GM18951 (cell line): ENCODE data around the gene PLXNC1.

ENCODE experiments used
- POLR2A ChIP-seq: IDR thresholded peaks from 4 replicates; pipeline ENCODE4 v1.6.1; 2011; ENCODE audit warnings: mild to moderate bottlenecking; ENCODE audit not compliant: insufficient read length, insufficient read depth; ENCODE audit errors: extremely low read depth
- in situ Hi-C: fragments of 300-500 bp; cut with MboI; formaldehyde crosslinking; loops from one replicate; pipeline ENCODE4 v1.12.0; 2022; ENCODE audit warnings: low sequenced_read_pairs, mixed read lengths, inconsistent platforms; ENCODE audit not compliant: unreplicated experiment

Gene PLXNC1

DNA sequence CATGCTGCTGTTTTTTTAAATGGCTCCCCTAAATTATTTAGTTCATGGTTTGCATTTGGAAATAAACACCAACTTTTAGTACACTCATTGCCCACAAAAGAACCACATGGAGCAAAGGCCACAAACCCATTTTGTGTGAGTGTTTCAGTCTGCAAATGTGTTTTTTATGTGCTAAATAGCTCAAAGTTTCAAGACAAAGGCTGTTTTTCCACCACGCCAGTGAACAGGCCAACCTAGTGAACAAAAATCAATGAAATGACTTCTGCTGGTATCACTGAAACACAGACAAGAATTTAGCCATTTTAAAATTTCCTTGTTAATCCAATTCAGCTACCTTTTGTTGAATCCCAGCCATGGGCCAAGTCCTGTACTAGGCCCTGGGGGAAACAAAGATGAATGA, 52.3 kb downstream of the PLXNC1 start:
- in situ Hi-C loops = no loop called here
- no peak for TF ChIP-seq POLR2A

DNA sequence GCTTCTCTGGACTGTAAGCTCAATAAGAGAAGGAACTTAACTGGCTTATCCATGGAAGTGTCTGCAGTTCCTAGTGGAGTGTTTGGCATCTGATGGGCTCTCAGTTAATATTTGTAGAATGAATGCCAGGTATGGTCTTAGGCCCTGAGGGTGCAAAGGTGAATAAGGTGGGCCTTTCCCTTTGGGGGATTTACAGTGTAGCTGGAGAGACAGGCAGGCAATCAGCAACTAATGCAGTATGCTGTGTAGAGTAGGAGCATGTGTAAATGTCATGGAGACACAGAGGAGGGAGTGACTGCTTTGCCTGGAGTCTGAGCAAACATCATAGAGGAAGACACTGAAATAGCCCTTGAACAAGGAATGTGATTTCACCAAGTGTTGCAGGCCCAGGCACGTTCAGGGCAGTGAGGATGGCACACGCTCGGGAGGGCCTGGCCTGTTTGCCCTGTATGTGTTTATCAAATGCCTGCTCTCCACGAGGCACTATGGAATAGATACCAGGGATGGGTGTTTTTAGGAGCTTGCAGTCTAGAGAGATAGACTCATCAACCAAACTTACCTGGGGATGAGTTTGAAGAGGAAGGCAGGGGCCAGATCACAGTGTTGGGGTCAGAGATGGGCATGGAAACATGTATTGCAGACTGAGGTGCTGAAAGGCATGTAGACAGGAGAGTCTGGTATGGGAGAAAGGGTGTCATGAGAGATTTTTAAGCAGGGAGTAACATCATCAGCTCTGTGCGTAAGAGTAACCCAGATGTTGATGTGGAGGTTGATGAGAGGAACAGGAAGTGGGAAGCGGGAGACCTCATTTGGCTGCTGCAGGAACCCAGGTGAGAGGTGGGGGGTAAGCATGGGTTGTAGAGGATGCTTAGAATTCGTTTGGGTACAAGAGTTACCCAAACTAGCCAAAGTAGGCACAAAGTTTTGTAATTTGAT, 54.1 kb downstream of the PLXNC1 start:
- in situ Hi-C loops = no loop called here
- TF ChIP-seq POLR2A = no peak

DNA sequence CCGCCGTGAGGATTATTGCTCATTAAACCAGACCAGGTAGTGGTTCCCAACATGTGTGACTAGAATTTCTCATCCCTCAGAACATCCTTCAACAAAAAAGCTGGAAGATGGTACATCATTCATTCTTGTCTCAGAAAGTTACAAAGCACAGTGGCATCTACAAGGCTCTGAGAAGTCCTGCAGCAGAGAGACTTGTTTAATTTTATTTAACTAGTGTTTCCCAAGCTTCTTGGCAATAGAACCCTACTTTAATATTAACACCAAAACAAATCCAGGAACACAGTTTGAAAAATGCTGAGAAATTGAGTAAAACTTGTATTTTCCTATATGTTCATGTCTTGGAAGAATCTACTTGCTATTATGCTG, 54.8 kb downstream of the PLXNC1 start:
- in situ Hi-C loops = no loop called here

DNA sequence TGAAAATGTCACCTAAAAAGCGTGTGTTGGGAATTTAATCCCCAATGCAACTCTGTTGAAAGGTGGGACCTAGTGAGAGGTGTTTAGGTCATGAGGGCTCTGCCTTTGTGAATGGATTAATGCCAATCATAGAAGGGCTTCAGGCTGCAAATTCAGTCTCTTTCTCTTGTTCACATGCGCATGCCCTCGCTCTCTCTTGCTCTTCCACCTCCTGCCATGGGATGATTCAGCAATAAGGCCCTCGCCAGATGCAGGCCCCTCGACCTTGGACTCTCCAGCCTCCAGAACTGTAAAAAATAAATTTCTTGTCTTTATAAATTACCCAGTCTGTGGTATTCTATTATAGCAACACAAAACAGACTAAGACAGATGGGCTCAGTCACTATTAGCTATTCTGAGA, 55.4 kb downstream of the PLXNC1 start:
- no peak for TF ChIP-seq POLR2A
- in situ Hi-C loops = no loop called here

More for the DNA sequence above, 54.8 kb downstream of the PLXNC1 start:
- no peak for TF ChIP-seq POLR2A

DNA sequence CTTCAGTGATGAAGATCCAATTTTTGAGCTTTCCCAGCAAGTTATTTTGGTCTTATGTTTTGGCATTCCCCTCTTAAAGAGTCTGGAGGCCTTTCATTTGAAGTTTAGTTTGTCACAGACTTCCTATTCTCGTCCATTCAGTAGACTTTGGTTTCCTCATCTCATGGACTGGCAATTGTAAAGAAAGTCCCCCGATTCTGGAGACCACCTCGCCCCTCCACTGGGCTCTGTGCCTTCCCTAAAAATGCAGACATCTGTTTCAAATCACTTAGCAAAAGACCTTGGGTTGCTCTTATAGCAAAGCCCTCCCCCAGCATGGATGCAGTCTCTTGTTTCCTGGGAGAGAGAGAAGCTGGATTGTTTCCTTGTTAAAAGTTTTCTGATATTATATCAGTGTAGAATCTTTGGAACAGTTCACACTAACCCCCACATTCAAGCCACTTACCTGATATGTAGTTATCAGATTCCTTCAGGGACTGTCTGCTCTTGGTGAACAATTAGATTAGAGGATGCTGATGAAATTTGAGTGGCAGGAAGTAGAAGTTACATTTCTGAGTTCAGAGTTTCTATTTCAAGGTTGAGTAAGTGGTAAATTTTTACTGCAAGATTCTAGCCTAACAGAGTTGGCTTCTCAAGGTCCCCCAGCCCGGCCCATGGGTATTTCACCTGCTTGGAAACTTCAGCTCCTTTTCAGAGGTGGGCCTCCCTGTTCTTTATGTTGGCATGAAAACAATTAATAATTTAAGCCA, 56.3 kb downstream of the PLXNC1 start:
- no peak for TF ChIP-seq POLR2A
- in situ Hi-C loops = no loop called here

DNA sequence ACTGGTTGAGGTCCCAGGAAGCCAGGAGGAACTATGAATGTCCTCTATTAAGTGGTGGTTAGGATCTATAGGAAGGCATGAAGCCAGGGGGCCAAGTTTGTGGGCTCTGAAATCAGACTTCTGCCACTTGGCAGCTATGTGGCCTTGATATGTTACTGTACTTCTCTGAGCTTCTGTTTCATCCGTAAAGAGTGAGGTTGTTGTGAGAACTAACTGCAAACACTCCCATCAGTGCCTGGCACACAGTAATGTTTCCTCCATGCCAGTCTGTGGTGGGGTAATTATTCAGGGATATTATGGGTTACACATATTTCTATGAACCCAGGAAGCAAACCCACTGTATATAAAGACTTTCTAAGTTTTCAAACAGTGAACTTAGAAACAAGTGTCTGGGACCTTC, 57.4 kb downstream of the PLXNC1 start:
- in situ Hi-C loops = no loop called here
- no peak for TF ChIP-seq POLR2A

DNA sequence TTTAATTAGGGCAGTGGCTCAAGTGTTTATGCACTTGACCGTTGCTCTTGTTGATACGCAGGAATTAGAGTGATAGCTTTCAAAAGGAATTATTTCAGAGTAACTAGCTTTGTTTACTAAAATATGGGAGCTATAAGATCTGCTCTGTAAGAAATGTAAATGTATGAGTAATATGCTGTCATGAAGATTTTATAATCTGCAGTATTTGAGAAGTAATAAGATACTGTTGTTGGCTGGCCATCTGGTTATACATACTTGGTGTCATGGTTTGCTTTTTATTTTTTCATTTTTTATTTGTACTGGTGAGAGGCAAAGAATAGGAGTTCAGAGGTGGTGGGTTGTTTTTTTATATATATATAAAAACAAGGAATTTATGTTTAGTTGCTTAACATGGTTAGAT, 58.5 kb downstream of the PLXNC1 start:
- TF ChIP-seq POLR2A = no peak
- in situ Hi-C loops = no loop called here

DNA sequence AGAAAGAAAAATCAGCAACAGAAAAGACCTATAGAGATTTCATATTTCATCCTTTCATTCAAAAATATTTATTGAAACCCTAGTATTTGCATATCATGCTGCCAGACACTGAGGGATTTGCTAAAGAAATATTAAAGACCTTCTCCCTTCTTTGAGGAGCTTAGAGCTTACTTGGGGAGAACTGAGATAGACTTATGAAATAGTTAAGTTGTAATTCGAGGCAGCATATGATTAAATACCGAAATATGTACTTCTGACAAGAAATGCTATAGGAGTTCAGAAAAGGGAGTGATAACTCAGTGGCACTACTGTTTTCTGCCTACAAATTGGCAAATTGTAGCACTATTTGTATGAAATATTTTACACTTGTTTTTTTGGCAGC, 59.1 kb downstream of the PLXNC1 start:
- no peak for TF ChIP-seq POLR2A
- in situ Hi-C loops = no loop called here

DNA sequence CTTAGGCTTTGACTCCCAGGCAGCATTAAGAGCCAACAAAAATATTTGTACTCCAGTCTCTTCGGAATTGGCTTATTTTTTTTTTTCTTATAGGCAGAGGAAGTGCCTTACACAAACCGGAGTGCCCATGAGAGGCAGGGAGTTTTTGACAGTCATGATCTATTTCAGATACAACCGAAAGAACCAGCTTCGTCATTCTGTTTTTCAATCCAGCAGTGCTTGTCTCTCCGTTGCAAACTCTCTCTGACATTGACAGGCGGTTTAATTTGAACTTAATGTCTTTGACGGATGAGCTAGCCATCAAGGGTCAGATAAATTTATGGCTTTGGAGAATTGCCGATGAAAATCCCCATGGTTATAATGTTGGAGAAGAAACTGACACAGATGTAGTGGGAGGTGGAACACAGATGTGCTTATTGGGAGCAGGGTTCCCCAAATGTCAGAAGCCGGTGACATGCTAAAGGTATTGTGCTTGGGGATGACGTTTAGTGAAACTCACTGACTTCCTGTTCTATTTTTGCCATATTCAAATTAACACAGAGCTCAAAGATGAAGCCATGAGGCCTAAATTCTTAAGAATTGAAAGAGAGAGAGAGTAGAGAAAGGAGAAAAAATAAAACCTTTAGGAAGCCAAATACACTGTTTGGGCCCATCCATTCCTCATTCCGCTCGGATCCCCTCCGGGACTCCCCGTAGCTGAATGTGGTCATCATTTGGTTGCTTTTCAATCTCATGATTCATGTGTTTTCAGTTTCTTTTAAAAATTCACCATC, 59.7 kb downstream of the PLXNC1 start:
- peak; percentile 41 for TF ChIP-seq POLR2A
- in situ Hi-C loops = no loop called here

DNA sequence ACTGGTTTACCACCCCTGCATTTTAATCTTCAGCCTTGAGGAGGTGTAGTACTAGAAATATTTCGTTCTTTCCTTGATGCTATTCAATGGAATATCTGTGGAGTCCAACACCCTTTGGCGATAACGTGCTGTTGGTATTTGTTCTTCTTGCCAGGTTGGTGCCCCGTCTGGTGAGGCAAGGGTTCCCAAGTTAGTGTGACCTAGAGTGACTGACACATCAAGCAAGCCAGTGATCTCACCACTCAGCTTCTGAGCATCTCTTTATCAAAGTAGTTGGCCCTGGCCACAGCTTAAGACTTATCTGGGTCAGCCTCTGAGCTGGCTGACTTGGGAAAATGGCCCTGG, 60.2 kb downstream of the PLXNC1 start:
- in situ Hi-C loops = no loop called here
- no peak for TF ChIP-seq POLR2A

DNA sequence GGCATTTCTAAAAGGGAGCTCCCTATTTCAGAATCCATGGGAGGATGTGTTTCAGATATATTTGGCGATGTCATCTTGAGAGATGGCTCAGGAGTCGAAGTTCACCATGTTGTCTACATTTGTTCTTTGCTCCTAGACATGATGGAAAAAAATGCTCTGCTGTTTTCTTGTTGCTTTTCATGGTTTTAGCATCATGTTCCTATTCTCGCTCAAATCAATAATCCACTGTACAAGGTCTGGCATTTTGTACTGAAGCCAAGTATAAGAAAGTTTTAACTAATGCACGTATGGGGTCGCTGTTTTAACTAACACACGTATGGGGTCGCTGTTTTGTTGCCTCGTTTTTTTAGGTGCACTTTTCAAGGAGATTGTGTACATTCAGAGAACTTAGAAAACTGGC, 60.9 kb downstream of the PLXNC1 start:
- TF ChIP-seq POLR2A = no peak
- in situ Hi-C loops = no loop called here

DNA sequence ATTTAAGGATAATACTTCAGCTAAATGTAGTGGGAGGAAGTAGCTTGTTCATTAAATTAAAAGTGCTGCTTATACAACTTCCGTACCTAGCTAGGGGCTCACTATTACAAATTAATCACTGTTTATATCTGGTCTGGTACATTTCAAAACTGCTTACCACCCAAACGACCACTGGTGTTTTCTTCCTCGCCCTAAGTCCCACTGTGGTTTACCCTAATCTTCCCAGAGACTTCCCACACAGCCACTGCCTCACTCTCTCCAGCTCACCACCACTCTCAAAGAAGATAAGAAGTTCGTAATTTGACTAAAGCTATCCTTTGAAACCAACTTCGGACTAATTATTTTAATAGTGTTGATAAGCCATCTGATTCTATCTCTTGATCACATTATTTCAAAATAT, 62.6 kb downstream of the PLXNC1 start:
- in situ Hi-C loops = no loop called here
- no peak for TF ChIP-seq POLR2A

DNA sequence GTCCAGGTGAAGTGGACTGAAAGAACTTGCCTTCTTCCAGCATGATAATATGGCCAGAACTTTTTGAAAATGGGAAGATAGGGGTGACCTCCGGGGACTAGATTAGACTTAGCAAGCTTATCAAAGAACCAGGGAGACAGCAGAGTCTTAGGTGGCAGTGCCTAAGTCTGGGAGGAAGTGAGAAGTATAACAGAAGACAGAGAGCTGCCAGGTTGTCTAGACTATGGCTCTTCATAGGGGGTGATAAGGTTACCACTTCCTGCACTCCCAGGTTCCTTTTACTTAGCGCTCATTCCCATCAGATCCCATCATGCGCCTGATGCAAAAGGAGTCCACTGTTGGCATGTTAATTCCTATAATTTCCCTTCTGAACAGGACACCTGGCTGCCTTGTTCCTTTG, 69.9 kb downstream of the PLXNC1 start:
- TF ChIP-seq POLR2A = no peak
- in situ Hi-C loops = no loop called here

DNA sequence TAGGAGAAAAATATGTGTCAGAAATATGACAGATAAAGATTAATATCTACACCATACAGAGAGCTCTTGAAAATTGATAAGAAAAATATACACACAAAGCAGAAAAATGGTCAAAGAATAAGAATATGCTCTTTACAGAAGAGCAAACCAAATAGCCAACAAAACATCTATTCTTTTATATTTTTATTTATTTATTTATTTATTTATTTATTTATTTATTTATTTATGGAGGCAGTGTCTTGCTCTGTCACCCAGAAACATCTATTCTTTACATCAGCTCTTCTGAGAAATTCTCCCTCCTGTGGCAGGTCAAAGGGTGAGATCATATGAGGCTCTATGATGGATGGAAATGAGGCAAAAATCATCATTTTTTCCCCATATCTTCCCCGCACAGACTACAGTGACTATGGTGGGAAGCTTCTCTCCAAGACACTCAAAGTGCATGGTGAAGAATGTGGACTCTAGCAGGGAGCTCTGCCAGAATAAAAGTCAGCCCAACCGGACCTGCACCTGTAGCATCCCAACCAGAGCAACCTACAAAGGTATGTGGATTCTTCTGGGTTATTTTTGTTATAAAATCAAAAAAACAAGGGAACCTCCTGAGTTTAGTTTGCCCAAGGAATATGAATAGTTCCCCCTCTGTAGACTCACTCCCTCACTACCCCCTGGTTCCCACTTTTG, 71.4 kb downstream of the PLXNC1 start:
- no peak for TF ChIP-seq POLR2A
- in situ Hi-C loops = no loop called here
